NCI-H446 treated with DMSO at 0.1 percent for 48 hours (cell line): Measurements from ENCODE around the gene SMARCB1.

Source experiments
- DNase-seq: peaks from one replicate; lab custom pipeline; 2025; lab: John Stamatoyannopoulos, UW

SMARCB1 gene

DNA sequence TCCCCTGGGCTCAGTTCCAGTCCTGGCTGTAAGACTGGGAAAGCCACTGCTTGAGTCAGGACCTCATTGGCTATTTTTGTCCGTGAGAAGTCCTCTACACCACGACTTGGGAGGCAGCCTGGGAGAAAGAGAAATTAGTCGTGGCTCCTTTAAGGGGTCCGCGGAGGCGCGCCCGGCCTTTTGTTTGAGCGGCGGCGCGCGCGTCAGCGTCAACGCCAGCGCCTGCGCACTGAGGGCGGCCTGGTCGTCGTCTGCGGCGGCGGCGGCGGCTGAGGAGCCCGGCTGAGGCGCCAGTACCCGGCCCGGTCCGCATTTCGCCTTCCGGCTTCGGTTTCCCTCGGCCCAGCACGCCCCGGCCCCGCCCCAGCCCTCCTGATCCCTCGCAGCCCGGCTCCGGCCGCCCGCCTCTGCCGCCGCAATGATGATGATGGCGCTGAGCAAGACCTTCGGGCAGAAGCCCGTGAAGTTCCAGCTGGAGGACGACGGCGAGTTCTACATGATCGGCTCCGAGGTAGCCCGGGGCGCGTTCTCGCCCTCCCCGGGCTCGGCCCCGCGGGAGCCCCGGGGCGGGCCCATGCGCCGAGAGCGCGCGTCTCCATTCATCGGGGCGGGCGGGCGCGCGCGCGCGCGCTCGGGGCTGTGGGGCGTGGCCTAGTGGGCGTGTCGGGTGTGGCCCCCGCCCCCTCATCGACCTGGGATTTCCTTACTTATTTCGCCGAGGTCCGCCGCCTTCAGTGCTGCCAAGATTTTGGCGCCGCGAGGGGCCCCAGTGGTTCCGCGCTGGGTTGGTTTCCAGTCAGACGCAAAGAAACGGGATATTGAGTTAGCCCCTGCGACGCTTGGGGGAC, at the start of gene SMARCB1:
SMARCB1 (plus strand) TSS at position 215 of the 848 bp plus-strand sequence; CDS start at position 419, 204 bp downstream.
- DNase-seq = peak; percentile 67

DNA sequence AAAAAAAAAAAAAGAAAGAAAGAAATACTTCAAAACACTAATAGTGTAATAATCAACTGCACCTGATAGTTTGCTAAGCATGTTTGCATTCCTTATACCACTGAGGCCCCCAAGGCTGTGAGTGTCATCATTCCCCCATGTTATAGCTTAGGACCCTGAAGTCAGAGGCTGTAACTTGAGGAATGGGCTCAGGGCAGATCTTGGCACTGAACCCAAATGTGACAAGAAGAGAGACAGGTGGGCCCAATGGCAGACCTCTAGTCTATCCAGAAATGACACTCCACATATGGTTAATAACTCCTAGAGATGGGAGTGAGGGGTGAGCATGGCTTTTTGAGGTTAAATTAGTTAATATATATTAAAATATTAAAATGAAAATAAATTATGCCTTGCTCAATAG, 49.1 kb upstream of the SMARCB1 start:
- no peak for DNase-seq

DNA sequence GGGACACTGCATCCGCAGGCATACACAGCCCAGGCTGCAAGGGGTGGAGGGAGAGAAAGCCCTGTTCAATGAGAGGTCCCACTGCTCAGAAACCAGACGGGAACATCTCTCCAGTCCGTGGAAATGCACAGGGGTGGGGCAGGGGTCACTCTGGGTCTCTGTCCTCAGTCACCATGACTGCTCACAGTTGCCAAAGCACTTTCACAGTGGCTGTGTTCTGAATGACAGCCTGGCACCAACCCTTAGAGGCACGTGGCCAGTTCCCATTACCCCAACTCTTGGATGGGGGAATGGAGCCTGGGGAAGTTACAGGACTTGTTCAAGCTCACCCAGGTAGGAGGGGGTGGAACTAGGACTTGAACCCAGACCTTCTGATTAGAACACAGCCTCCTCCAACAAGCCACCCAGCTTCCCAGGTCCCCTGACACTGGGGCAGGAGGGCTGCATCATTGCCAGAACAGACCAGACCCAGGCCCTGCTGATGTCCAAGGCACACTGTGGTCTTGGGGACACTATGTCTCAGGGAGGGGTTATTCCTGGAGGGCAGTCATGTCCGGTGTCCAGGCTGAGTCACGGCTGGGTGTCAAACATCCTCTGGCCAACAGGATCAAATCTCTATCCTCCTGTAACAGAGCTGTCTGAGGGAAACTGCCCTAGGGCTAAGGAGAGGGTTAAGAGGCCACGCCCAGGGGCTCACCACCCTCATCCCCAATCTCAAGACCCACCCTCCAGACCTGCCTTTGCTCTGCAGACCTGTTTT, 44.1 kb upstream of the SMARCB1 start:
- no peak for DNase-seq

DNA sequence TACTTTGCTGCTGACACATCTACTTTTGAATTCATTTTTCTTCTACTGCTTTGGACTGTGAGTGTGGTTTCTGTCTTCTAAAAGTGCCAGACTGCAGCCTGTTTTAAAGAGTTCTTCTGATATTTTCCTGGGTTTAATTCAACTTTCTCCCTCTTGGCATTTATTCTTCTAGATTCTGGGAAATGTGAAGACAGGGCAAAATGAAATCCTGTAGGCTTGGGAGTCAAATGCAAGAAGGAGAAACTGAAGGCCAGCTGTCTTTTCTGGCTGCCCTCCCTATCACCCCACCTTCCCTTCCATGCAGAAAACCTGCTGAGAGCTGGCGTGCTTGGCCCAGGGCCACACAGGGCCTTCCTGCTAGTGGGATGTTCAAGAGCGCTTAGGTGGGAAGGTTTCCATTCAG, 43.5 kb upstream of the SMARCB1 start:
- no peak for DNase-seq

DNA sequence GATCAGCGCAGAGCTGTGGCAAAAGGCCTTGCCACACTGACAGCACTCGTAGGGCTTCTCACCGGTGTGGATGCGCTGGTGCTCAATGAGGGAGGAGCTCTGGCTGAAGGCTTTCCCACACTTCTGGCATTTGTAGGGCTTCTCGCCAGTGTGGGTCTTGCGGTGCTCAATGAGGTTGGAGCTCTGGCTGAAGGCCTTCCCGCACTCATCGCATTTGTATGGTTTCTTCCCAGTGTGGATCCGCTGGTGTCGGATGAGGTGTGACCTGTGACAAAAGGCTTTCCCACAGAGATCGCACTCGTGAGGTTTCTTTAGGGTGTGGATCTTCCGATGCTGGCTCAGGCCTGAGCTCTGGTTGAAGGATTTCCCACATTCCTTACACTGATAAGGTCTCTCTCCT, 42.8 kb upstream of the SMARCB1 start:
- DNase-seq = no peak

DNA sequence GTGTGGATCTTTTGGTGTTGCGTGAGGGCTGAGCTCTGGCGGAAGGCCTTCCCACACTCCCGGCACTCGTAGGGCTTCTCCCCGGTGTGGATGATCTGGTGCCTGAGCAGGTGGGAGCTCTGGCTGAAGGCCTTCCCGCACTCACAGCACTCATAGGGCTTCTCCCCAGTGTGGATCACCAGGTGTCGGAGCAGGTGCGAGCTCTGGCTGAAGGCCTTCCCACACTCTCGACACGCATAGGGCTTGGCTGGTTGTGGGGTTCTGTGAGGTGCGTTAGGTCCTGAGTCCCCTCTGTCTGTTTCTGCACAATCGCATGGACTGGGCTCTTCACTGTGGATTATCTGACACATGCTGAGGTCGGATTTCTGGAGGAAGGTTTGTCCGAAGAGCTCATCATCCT, 42.3 kb upstream of the SMARCB1 start:
- DNase-seq = no peak

DNA sequence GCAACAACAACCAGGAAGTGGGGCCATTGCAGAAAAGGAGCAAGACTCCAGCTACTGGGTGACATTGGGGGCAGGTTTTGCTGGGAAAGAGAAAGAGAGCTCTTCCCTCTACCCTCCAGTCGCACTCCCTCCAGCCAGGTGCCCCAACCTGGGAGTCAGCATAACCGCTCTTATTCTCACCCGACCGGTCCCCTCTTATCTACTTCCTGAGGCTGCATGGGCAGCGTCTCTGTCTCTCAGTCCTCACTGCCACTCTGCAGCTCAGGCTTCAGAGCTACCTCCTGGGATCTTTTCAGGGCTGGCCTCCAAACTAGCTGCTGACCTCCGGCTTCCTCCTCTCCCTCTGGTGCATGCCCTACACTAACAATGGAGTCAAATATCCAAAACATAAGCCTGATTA, 41.0 kb upstream of the SMARCB1 start:
- DNase-seq = no peak

DNA sequence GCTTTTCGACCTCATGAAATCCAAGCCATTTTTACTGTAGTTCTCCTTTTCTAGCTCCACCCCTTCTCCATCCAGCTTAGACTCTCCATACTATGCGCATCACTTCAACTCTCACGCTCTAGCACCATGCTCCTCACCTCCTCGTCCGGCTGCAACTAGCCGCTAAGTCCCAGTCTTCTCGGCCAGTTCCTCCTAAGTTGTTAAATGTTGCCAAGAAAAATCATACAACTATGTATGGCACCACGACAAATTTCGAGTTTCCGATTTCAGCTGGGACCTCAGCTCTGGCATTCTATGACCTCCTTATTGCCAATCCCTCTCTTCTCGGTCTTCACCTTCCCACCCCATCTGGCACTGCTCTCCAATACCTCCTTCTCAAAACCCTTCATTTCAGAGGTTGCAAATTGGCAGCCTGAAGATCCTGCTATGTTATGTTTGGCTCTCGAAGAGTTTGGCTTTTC, 36.9 kb upstream of the SMARCB1 start:
- DNase-seq = peak; percentile 43

DNA sequence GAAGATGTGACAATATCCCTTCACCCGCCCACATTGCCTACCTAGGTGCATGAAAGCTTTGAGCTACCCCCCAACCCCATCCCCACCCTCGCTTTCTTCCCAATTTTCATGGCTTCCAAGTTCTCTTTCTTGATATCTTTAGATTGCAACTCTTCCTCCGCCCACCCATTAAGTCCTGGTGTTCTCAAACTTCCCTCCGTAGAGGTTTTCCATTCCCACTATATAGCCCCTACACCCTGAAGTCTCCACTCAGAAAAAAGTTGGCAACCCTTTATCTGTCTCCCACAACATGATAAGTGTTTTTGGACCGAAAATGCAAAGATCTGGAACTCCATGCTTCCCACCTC, 36.4 kb upstream of the SMARCB1 start:
- DNase-seq = no peak

DNA sequence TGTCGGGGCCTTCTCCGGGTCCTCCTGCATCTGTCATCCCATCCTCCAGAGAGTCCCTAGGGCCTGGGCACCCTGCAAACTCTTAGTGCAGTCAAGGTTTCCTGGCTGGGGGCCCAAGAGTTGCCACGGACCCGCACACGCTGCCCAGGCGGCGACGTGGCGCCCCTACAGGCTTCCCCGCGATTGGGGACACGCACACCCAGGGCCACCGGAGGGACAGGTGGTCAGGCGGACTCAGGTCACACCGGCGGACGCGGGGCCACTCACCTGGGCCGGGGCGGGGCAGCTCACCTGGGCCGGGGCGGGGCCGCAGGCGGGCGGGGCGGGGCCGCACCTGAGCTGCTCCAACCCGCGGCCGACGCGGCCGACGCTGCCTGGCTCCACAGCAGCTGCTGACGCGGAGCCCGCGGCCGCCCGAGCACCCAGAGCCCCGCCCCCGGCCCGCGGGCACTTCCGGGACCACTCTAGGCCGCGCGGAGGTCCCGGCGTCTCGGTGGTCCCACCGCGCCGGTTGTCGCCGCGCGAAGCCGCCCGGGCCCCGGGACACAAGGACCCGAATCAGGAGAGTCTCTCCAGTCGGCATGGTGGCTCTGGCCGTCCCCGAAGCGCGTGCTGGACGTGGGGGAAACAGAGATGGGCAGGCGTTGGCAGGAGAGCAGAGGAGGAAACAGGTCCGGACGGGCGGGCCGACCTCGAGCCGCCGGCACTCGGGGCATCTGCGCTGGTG, 35.9 kb upstream of the SMARCB1 start, which contains the start of gene ZNF70:
ZNF70 (minus strand) TSS at position 399 of the 727 bp plus-strand sequence. CDS start 5,972 bp downstream, outside the sequence.
- DNase-seq = peak; percentile 43

DNA sequence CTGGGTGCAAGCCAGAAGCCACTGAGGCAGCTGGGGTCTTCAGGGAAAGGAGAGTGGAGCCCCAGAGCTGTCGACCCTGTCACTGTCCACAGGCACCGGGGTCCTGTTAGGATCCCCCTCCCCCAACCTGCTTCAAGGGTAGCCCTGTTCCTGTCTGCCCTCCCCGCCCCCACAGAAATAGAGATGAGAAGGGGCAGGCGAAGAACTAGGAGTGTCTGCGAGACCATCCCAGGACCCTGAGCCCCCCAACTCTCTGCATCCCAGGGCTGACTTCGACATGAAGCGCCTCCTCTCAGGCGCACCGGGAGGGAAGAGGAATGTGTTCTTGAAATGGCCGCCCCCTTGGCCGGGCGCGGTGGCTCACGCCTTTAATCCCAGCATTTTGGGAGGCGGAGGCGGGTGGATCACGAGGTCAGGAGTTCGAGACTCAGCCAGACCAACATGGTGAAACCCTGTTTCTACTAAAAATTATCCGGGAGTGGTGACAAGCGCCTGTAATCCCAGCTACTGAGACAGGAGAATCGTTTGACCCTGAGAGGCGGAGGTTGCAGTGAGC, 35.2 kb upstream of the SMARCB1 start:
- DNase-seq = no peak

DNA sequence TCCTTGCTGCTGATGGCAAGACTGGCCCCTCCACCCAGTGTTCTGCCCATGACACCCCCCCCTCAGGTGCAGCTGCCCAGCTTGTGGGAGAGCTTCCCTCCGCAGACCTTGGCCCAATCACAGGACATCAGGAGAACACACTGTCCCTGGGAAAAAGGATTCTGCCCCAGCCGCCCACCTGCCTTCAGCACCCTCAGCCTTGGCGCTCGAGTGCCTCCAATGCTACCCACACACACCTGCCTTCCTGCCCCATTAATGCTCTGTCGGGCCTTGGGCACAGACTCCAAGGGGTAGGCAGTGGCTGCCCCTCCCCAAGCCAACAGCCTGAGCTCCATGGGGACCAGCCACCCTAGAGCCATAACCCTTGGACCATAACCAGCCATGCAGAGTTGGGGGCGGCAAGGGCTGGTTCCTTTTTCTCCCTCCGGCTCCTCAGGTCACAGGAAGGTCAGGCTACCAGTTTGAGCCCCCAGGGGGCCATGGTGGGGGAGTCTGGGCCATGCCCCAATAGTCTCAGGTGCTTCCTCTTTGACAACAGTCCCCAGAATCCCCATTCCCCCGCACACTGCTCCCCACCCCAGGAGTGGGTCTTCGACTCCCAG, 34.6 kb upstream of the SMARCB1 start:
- no peak for DNase-seq

DNA sequence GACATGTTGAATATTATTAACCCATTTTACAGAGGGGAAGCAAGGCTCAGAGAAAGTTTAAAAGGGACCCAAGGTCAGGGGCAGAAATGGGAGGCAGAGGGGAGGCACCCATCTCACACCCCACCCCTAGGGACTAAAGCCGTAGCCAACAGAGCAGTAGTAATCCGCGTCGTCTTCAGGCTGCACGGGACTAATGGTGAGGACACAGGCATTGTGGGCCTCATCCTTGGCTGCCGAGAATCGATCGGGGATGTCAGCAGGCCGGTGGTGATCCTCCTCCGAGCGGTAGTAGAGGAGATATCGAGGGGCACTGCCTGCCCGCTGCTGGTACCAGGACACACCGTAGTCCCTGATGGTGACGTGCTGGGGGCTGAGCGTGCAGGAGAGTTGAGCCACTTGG, 34.0 kb upstream of the SMARCB1 start:
- no peak for DNase-seq

DNA sequence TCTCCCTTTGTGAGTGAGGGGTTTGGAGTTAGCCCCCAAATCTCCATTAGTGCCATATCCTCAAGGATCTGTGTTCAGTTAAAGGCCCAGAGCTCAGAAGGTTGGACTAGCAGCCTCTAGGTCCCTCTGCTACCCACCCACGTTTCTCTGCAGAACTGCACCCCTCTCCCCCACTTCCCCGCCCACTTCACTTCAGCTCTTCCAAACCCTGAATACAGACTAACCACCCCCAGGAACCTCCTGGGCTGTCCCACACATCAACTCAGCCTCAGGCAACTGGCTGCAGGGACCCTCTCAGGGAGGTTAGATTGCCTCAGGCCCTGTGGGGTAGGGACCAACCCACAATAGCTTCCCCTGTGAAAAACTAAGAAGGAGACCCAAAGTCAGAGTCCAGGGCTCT, 33.4 kb upstream of the SMARCB1 start:
- no peak for DNase-seq

DNA sequence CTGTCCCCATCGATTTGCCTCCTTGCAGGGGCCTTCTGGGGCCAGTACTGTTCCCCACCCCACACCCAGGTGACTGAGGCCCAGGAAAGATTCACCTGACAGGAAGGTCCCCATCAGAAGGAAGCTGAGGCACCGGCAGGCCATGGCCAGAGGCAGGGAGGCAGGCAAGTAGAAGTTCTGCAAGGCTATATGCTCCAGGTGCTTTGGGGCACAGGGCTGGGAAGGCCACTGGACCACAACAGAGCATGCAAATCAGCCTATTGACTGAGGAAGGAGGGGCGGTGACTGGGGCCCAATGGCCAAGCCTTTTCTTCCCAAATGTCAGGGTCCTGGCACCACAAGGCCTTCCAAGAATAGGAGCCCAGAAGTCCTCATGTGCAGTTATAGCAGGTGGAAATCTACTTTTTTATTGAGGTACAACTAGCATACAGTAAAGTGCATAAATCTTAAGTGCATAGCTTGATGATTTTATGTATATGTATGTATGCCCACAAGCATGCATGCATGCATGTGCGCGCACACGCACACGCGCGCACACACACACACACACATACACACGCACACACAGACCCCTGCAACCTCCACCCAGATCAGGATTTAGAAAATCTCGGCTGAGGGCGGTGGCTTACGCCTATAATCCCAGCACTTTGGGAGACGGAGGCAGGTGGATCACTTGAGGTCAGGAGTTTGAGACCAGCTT, 32.4 kb upstream of the SMARCB1 start, which contains the start of gene VPREB3:
VPREB3 (minus strand) TSS at position 206 of the 700 bp plus-strand sequence; CDS start at position 144, 62 bp downstream.
- DNase-seq = no peak

DNA sequence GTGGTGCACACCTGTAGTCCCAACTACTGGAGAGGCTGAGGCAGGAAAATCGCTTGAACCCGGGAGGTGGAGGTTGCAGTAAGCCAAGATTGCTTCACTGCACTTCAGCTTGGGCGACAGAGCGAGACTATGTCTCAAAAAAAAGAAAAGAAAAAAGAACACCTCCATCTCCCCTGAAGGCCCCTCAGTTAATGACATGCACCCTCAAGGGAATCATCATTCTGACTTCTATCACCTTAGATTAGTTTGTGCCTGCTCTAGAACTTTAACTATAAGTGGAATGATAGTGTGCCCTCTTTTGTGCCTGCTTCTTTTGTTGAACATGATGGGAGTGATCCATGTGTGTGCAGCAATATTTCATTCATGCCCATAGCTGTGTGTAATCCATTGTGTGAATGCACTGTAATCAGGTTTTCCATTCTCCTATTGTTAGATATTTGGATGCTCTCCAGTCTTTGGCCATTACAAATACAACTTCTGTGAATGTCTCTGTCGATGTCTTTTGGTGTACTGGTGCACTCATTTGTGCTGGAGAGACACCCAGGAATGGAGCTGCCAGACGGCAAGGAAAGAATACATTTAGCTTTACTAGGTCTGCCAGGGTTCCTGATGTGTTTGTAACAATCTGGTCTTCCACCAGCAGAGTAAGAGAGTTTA, 31.7 kb upstream of the SMARCB1 start:
- DNase-seq = no peak

DNA sequence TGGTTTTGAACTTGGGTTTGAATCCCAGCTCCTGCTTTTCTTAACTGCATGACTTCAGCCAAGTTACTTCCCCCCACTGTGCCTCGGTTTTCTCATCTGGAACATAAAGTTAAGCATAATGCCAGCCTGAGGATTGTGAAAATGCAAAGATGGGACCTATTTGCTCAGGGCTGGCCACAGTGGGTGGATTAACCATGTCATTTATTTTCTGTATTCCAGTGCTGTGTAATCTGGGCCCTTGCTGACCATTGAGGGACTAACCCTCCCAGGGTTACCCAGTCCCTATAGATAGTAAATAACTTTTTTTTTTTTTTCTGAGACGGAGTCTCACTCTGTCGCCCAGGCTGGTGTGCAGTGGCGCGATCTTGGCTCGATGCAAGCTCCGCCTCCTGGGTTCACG, 31.1 kb upstream of the SMARCB1 start:
- no peak for DNase-seq

DNA sequence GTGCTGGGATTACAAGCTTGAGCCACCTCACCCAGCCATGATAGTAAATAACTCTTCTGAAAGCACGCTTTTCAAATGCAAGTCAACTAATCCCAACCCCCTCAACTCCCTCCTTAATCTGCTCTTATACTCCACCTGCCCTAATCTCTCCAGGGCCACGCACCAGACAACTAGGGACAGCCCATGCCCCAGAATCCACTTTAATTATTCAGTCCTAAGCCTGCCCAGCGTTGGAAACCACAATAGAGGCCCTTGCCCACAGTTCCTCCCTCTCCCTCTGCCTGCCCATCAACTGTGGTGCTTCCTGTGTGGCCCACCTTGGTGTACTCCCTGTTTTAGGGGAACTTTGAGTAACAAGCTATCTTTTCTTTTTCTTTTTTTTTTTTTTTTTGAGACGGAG, 29.9 kb upstream of the SMARCB1 start:
- no peak for DNase-seq

DNA sequence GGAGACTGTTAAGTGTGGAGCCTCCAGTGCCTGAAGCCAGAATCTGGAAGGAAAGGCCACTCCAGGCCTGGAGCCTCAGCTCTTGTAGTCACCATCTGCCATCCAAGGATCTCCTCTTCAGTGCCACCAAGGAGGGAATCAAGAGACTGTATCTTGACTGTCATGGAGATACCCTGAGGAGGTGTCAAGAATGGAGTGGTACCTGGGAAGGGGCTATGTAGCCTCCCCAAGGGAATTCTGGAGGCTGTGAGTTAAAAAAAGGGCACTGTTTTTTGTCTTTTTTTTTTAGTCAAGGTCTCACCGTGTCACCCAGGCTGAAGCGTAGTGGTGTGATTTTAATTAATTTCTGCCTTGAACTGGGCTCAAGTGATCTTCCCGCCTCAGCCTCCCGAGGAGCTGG, 27.2 kb upstream of the SMARCB1 start:
- no peak for DNase-seq

DNA sequence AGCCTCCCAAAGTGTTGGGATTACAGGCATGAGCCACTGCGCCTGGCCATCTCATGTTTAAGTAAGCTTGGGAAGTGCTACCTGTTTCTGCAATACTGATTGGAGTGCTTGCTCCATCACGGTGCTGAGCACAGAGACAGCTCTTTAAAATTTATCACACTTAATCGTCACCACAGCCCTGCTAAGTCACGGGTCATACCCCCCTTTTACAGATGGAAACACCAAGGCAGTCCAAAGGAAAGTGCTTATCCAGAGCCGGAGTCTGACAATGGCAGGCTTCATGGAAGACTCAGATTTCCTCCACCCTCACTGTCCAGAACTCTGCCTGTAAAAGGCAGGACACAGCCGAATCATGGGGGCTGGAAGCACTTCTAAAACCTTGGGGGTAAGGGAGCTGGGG, 26.7 kb upstream of the SMARCB1 start:
- no peak for DNase-seq
